Measurements from ENCODE around the gene ST7.

ST7 gene

GRCh38 chr7:117130262-117130661, 177.0 kb downstream of the ST7 start:
- ATAC-seq (replicated peaks; ENCODE audit: extremely low read depth, poor library complexity, severe bottlenecking) = no peak
- H3K4me1 Mint-ChIP-seq = no peaks in the 10 kb centered on the region
- no peak overlapping the region for H3K27ac Mint-ChIP-seq (ENCODE audit: low read depth)
- DNase-seq (ENCODE audit: low spot score in 2 of 2) = no peak
- no peak overlapping the region for H3K4me3 Mint-ChIP-seq
- H3K36me3 Mint-ChIP-seq (ENCODE audit: insufficient read depth) = peaks cover 3% of the 10 kb centered on the region
- no peaks in the 10 kb centered on the region for H3K27me3 Mint-ChIP-seq
- H3K9me3 Mint-ChIP-seq = no peaks in the 10 kb centered on the region

- H3K27me3 Mint-ChIP-seq = no peaks in the 10 kb centered on the region
- no peak for ATAC-seq (replicated peaks; ENCODE audit: extremely low read depth, poor library complexity, severe bottlenecking)
- H3K27ac Mint-ChIP-seq (ENCODE audit: low read depth) = no peak overlapping the region
- H3K4me3 Mint-ChIP-seq = no peak overlapping the region
- no peaks in the 10 kb centered on the region for H3K9me3 Mint-ChIP-seq
- peaks cover 3% of the 10 kb centered on the region for H3K36me3 Mint-ChIP-seq (ENCODE audit: insufficient read depth)
- no peaks in the 10 kb centered on the region for H3K4me1 Mint-ChIP-seq
- no peak for DNase-seq (ENCODE audit: low spot score in 2 of 2)
These were observed 179.2 kb downstream of the ST7 start for GRCh38 chr7:117132321-117133120.

- Mint-ChIP-seq H3K27me3 (no peaks in the 10 kb centered on the region), H3K27ac (ENCODE audit: low read depth) (no peak overlapping the region), H3K36me3 (ENCODE audit: insufficient read depth) (peaks cover 3% of the 10 kb centered on the region), H3K9me3 (no peaks in the 10 kb centered on the region), H3K4me3 (no peak overlapping the region), H3K4me1 (no peaks in the 10 kb centered on the region)
- ATAC-seq (replicated peaks; ENCODE audit: extremely low read depth, poor library complexity, severe bottlenecking) (no peak), DNase-seq (ENCODE audit: low spot score in 2 of 2) (no peak)
These were observed 179.8 kb downstream of the ST7 start for GRCh38 chr7:117133125-117133524.

- peaks cover 3% of the 10 kb centered on the region for H3K36me3 Mint-ChIP-seq (ENCODE audit: insufficient read depth)
These were observed 181.1 kb downstream of the ST7 start for GRCh38 chr7:117134411-117134810.

GRCh38 chr7:117134889-117135552, 181.7 kb downstream of the ST7 start:
- Mint-ChIP-seq H3K9me3 (no peaks in the 10 kb centered on the region), H3K4me1 (no peaks in the 10 kb centered on the region), H3K4me3 (no peak overlapping the region), H3K36me3 (ENCODE audit: insufficient read depth) (peaks cover 3% of the 10 kb centered on the region), H3K27me3 (no peaks in the 10 kb centered on the region), H3K27ac (ENCODE audit: low read depth) (no peak overlapping the region)
- DNase-seq (ENCODE audit: low spot score in 2 of 2) (no peak), ATAC-seq (replicated peaks; ENCODE audit: extremely low read depth, poor library complexity, severe bottlenecking) (no peak)

More at GRCh38 chr7:117134411-117134810, 181.1 kb downstream of the ST7 start:
- H3K4me3 Mint-ChIP-seq = no peak overlapping the region
- no peak for ATAC-seq (replicated peaks; ENCODE audit: extremely low read depth, poor library complexity, severe bottlenecking)
- no peaks in the 10 kb centered on the region for H3K27me3 Mint-ChIP-seq
- H3K4me1 Mint-ChIP-seq = no peaks in the 10 kb centered on the region
- peak overlapping the region; percentile 0 for H3K27ac Mint-ChIP-seq (ENCODE audit: low read depth)
- DNase-seq (ENCODE audit: low spot score in 2 of 2) = no peak
- no peaks in the 10 kb centered on the region for H3K9me3 Mint-ChIP-seq

GRCh38 chr7:117135553-117135891, 182.2 kb downstream of the ST7 start:
- no peak overlapping the region for H3K27ac Mint-ChIP-seq (ENCODE audit: low read depth)
- no peak for DNase-seq (ENCODE audit: low spot score in 2 of 2)
- no peaks in the 10 kb centered on the region for H3K4me1 Mint-ChIP-seq
- H3K9me3 Mint-ChIP-seq = no peaks in the 10 kb centered on the region
- no peak for ATAC-seq (replicated peaks; ENCODE audit: extremely low read depth, poor library complexity, severe bottlenecking)
- H3K27me3 Mint-ChIP-seq = no peaks in the 10 kb centered on the region
- no peak overlapping the region for H3K4me3 Mint-ChIP-seq
- H3K36me3 Mint-ChIP-seq (ENCODE audit: insufficient read depth) = peaks cover 3% of the 10 kb centered on the region

GRCh38 chr7:117137868-117138267, 184.6 kb downstream of the ST7 start:
- no peaks in the 10 kb centered on the region for H3K4me1 Mint-ChIP-seq
- ATAC-seq (replicated peaks; ENCODE audit: extremely low read depth, poor library complexity, severe bottlenecking) (no peak), DNase-seq (ENCODE audit: low spot score in 2 of 2) (no peak)
- H3K4me3 Mint-ChIP-seq = no peak overlapping the region
- peaks cover 4% of the 10 kb centered on the region for H3K36me3 Mint-ChIP-seq (ENCODE audit: insufficient read depth)
- no peak overlapping the region for H3K27ac Mint-ChIP-seq (ENCODE audit: low read depth)
- H3K27me3 Mint-ChIP-seq = no peaks in the 10 kb centered on the region
- no peaks in the 10 kb centered on the region for H3K9me3 Mint-ChIP-seq

GRCh38 chr7:117138495-117138894, 185.2 kb downstream of the ST7 start:
- Mint-ChIP-seq H3K36me3 (ENCODE audit: insufficient read depth) (peaks cover 4% of the 10 kb centered on the region), H3K4me1 (no peaks in the 10 kb centered on the region)

GRCh38 chr7:117138981-117139380, 185.7 kb downstream of the ST7 start:
- DNase-seq (ENCODE audit: low spot score in 2 of 2) (no peak), ATAC-seq (replicated peaks; ENCODE audit: extremely low read depth, poor library complexity, severe bottlenecking) (no peak)
- Mint-ChIP-seq H3K27ac (ENCODE audit: low read depth) (no peak overlapping the region), H3K36me3 (ENCODE audit: insufficient read depth) (peaks cover 1% of the 10 kb centered on the region), H3K27me3 (no peaks in the 10 kb centered on the region), H3K9me3 (no peaks in the 10 kb centered on the region), H3K4me1 (no peaks in the 10 kb centered on the region), H3K4me3 (no peak overlapping the region)

More at GRCh38 chr7:117138495-117138894, 185.2 kb downstream of the ST7 start:
- Mint-ChIP-seq H3K27ac (ENCODE audit: low read depth) (no peak overlapping the region), H3K27me3 (no peaks in the 10 kb centered on the region), H3K4me3 (no peak overlapping the region), H3K9me3 (no peaks in the 10 kb centered on the region)
- no peak for ATAC-seq (replicated peaks; ENCODE audit: extremely low read depth, poor library complexity, severe bottlenecking)
- no peak for DNase-seq (ENCODE audit: low spot score in 2 of 2)

GRCh38 chr7:117139397-117139984, 186.2 kb downstream of the ST7 start:
- Mint-ChIP-seq H3K4me1 (no peaks in the 10 kb centered on the region), H3K9me3 (no peaks in the 10 kb centered on the region), H3K27me3 (no peaks in the 10 kb centered on the region), H3K36me3 (ENCODE audit: insufficient read depth) (peaks cover 1% of the 10 kb centered on the region), H3K4me3 (no peak overlapping the region), H3K27ac (ENCODE audit: low read depth) (no peak overlapping the region)
- ATAC-seq (replicated peaks; ENCODE audit: extremely low read depth, poor library complexity, severe bottlenecking) (no peak), DNase-seq (ENCODE audit: low spot score in 2 of 2) (no peak)

GRCh38 chr7:117140921-117141320, 187.6 kb downstream of the ST7 start:
- peaks cover 1% of the 10 kb centered on the region for H3K36me3 Mint-ChIP-seq (ENCODE audit: insufficient read depth)
- ATAC-seq (replicated peaks; ENCODE audit: extremely low read depth, poor library complexity, severe bottlenecking) (no peak), DNase-seq (ENCODE audit: low spot score in 2 of 2) (no peak)
- H3K4me3 Mint-ChIP-seq = no peak overlapping the region
- no peak overlapping the region for H3K27ac Mint-ChIP-seq (ENCODE audit: low read depth)
- H3K9me3 Mint-ChIP-seq = no peaks in the 10 kb centered on the region
- H3K4me1 Mint-ChIP-seq = no peaks in the 10 kb centered on the region
- H3K27me3 Mint-ChIP-seq = no peaks in the 10 kb centered on the region

- H3K27me3 Mint-ChIP-seq = no peaks in the 10 kb centered on the region
- DNase-seq (ENCODE audit: low spot score in 2 of 2) (no peak), ATAC-seq (replicated peaks; ENCODE audit: extremely low read depth, poor library complexity, severe bottlenecking) (no peak)
- H3K4me3 Mint-ChIP-seq = no peak overlapping the region
- H3K9me3 Mint-ChIP-seq = no peaks in the 10 kb centered on the region
- H3K27ac Mint-ChIP-seq (ENCODE audit: low read depth) = no peak overlapping the region
- peaks cover 1% of the 10 kb centered on the region for H3K36me3 Mint-ChIP-seq (ENCODE audit: insufficient read depth)
- no peaks in the 10 kb centered on the region for H3K4me1 Mint-ChIP-seq
These were observed 189.8 kb downstream of the ST7 start for GRCh38 chr7:117143066-117143465.

- no peak overlapping the region for H3K27ac Mint-ChIP-seq (ENCODE audit: low read depth)
- ATAC-seq (replicated peaks; ENCODE audit: extremely low read depth, poor library complexity, severe bottlenecking) (no peak), DNase-seq (ENCODE audit: low spot score in 2 of 2) (no peak)
- H3K4me3 Mint-ChIP-seq = no peak overlapping the region
- H3K4me1 Mint-ChIP-seq = no peaks in the 10 kb centered on the region
- no peaks in the 10 kb centered on the region for H3K9me3 Mint-ChIP-seq
- H3K27me3 Mint-ChIP-seq = no peaks in the 10 kb centered on the region
- H3K36me3 Mint-ChIP-seq (ENCODE audit: insufficient read depth) = peaks cover 1% of the 10 kb centered on the region
These were observed 190.3 kb downstream of the ST7 start for GRCh38 chr7:117143580-117143979.

All from central memory CD8-positive, alpha-beta T cell (primary cell).